D721Med (cell line): Measurements from ENCODE around the gene ETFRF1.

ENCODE experiments used
- DNase-seq: peaks from one replicate; pipeline ENCODE4 v3.0.0; 2011; ENCODE audit warnings: low spot score; ENCODE audit not compliant: insufficient read length
- FAIRE-seq: peaks from 2 replicates; lab custom pipeline; 2011; peaks lifted over from hg19 to GRCh38; lab: Jason Lieb, UNC
- TF ChIP-seq, protein P1 (sequence below): IDR thresholded peaks from 2 replicates; pipeline ENCODE4 v1.5.1; 2012; ENCODE audit warnings: mild to moderate bottlenecking, control low read depth; ENCODE audit not compliant: insufficient read depth; ENCODE audit errors: missing control alignments

The ETFRF1 gene

DNA sequence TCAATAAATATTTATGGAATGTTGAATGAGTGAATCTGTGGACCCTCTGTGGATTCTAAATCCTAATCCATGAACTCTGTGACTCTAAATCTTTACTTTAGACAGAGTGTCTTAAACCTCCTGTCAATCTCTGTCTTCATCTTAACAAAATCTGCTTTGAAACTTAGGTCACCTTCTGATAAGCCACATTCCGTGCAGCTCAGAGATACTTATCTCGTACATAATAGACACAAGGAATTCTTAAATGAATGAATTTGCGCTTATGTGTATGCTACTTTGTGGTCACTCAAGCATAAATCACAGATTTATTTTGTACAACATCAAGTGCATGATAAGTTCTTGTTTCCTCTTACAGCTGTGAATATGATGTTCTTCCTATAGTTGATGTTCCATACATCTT lies 57.9 kb downstream of the ETFRF1 start:
- TF ChIP-seq, protein P1, sequence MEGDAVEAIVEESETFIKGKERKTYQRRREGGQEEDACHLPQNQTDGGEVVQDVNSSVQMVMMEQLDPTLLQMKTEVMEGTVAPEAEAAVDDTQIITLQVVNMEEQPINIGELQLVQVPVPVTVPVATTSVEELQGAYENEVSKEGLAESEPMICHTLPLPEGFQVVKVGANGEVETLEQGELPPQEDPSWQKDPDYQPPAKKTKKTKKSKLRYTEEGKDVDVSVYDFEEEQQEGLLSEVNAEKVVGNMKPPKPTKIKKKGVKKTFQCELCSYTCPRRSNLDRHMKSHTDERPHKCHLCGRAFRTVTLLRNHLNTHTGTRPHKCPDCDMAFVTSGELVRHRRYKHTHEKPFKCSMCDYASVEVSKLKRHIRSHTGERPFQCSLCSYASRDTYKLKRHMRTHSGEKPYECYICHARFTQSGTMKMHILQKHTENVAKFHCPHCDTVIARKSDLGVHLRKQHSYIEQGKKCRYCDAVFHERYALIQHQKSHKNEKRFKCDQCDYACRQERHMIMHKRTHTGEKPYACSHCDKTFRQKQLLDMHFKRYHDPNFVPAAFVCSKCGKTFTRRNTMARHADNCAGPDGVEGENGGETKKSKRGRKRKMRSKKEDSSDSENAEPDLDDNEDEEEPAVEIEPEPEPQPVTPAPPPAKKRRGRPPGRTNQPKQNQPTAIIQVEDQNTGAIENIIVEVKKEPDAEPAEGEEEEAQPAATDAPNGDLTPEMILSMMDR: no peak
- FAIRE-seq (no peak), DNase-seq (no peak)

DNA sequence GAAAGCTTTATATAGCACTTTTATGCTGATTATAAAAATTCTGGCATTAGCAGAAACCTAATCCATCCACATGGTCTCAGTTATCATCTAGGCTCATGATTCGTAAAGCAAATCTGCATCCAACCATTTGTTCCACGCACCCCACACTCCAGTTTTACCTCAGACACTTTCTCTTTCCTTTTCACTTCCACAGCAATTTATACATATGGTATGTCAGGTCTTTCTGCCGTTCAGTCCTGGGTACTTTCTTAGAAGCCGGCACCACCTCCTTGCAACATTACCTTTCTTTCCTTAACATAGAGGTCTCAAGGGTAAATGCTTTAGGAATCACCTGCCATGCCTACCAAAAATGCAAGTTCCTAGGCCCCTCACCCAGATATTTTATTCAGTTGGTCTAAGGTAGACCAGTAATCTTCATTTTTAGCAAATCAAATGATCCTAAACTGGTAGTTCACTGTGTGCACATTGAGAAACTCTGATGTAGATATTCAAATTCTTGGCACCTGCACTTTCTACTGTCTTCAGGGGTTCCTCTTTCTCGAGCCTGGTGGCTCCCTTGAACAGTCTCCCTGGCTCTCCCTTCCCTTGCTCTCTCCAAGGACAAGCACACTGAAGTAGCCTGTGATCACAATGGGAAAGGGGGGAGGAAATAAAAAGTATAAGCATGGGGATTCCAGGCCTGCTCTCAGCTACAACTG lies 58.5 kb downstream of the ETFRF1 start:
- FAIRE-seq (no peak), DNase-seq (no peak)
- TF ChIP-seq, protein P1: no peak

DNA sequence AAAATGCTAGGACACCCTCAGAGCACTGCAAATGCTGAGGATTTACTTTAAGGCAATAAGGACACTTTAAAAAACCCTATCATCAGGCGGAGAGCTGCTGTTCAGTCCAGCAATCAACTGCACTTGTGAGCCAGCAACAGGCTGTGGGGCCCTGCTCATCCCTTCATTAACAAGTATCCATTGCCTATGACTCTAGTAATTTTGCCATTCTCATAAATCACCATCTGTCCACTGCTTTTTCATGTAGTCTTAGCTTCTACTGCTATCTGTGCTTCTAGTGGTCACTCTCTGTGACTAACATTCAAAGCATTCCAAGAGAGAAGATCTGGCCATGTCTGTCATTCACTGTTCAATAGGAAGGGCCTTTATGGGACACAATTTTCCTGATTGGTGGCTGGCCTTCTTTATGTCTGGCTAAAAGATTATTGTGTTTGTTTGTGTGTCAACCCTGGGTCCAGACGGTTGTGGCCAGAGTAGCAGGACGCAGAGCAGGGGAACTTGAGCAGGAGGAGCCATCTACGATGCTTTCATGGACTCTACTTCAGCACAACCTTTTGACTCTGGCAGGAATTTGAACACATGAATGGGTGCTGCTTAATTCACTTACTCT lies 59.3 kb downstream of the ETFRF1 start:
- DNase-seq (no peak), FAIRE-seq (no peak)
- TF ChIP-seq, protein P1: no peak
